ENCODE measurements around the gene PLD6.

PLD6 gene

DNA sequence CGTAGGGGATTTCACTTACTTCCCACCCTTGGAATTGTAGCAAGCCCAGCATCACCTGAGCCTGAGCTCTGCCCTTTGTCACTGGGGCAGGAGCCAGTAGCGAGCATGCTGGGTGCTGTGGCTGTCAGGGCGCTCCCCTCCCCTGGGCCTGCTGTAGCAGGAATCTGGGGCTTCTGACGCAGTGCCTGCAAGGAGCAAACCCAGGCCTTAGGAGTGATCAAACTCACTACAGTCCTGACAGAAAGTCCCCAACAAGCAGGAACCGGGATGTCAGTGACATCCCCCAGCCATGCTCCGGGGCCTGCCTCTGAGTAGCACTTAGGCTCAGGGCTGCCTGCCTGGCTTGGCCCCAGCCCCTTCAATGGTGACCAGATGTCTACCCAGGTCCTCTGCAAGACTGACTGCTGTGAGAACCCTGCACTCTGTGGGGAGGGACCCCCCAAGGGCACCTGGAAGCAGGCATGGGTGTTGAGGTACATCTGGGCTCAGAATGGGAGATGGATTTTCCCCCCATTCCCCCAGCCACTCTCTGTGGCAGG, 23.5 kb downstream of the PLD6 start:
- no peak for TF ChIP-seq POLR2AphosphoS5 (IDR thresholded peaks at IDR 0.05; ENCODE audit: low read depth, low read length)
- TF ChIP-seq FOXP2 (optimal IDR thresholded peaks at IDR 0.05; ENCODE audit: borderline replicate concordance, extremely low read depth, extremely low read length, insufficient read depth), result no peak
- no peak for TF ChIP-seq TAF1 (IDR thresholded peaks at IDR 0.05; ENCODE audit: borderline replicate concordance, insufficient read depth, low read length)
- TF ChIP-seq SIN3A (IDR thresholded peaks at IDR 0.05; ENCODE audit: borderline replicate concordance, insufficient read depth, low read length), result no peak
- TF ChIP-seq, protein P1, sequence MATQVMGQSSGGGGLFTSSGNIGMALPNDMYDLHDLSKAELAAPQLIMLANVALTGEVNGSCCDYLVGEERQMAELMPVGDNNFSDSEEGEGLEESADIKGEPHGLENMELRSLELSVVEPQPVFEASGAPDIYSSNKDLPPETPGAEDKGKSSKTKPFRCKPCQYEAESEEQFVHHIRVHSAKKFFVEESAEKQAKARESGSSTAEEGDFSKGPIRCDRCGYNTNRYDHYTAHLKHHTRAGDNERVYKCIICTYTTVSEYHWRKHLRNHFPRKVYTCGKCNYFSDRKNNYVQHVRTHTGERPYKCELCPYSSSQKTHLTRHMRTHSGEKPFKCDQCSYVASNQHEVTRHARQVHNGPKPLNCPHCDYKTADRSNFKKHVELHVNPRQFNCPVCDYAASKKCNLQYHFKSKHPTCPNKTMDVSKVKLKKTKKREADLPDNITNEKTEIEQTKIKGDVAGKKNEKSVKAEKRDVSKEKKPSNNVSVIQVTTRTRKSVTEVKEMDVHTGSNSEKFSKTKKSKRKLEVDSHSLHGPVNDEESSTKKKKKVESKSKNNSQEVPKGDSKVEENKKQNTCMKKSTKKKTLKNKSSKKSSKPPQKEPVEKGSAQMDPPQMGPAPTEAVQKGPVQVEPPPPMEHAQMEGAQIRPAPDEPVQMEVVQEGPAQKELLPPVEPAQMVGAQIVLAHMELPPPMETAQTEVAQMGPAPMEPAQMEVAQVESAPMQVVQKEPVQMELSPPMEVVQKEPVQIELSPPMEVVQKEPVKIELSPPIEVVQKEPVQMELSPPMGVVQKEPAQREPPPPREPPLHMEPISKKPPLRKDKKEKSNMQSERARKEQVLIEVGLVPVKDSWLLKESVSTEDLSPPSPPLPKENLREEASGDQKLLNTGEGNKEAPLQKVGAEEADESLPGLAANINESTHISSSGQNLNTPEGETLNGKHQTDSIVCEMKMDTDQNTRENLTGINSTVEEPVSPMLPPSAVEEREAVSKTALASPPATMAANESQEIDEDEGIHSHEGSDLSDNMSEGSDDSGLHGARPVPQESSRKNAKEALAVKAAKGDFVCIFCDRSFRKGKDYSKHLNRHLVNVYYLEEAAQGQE (IDR thresholded peaks at IDR 0.05; ENCODE audit: insufficient read depth in 1 of 2, low read depth in 2 of 2, low read length in 2 of 2), result no peak

DNA sequence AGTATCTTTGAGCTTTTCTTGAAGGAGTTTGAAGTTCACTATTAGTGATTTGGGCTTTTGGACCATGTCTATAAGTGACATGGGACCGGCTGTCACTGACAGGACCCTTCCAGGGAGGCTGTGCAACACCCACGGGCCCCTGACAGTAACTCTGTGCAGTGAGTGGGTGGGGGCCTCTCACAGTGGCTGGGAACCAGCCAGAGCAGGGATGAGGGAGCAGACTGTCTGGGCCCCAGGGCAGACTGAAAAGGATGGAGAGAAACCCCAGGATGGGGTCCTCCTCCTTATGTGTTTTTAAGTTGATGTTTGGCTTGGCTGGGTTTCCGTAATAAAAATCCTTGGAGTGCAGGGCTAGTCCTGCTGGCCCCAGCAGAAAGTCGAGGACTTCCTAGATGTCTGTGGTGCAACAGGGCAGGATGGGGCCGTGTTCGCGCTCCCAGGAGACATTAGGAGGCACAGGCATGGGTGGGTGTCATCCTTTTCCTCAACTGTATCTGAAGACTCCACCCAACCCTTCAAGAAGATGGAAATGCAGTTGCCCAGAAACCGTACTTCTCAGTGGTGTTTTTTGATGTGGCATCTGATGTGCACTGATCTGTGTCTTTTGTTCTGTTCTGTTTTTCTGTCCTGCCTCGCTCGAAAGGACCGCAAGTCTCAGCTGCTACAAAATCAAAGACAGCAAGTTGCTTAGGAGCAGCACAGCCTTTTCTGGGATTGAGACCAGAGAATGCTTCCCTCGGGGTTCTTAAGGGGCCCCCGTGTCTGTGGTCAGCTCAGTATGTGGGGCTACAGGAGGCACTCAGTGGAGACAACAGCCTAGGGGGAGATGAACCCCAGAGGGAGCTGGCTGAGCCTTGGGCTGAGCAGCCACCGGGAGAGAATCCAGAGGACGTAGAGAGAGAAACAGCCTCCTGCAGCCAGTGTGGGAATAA, 24.2 kb downstream of the PLD6 start:
- TF ChIP-seq POLR2AphosphoS5 (IDR thresholded peaks at IDR 0.05; ENCODE audit: low read depth, low read length) (no peak), FOXP2 (optimal IDR thresholded peaks at IDR 0.05; ENCODE audit: borderline replicate concordance, extremely low read depth, extremely low read length, insufficient read depth) (no peak), SIN3A (IDR thresholded peaks at IDR 0.05; ENCODE audit: borderline replicate concordance, insufficient read depth, low read length) (no peak), TAF1 (IDR thresholded peaks at IDR 0.05; ENCODE audit: borderline replicate concordance, insufficient read depth, low read length) (no peak)
- TF ChIP-seq, protein P1 (IDR thresholded peaks at IDR 0.05; ENCODE audit: insufficient read depth in 1 of 2, low read depth in 2 of 2, low read length in 2 of 2), result no peak

DNA sequence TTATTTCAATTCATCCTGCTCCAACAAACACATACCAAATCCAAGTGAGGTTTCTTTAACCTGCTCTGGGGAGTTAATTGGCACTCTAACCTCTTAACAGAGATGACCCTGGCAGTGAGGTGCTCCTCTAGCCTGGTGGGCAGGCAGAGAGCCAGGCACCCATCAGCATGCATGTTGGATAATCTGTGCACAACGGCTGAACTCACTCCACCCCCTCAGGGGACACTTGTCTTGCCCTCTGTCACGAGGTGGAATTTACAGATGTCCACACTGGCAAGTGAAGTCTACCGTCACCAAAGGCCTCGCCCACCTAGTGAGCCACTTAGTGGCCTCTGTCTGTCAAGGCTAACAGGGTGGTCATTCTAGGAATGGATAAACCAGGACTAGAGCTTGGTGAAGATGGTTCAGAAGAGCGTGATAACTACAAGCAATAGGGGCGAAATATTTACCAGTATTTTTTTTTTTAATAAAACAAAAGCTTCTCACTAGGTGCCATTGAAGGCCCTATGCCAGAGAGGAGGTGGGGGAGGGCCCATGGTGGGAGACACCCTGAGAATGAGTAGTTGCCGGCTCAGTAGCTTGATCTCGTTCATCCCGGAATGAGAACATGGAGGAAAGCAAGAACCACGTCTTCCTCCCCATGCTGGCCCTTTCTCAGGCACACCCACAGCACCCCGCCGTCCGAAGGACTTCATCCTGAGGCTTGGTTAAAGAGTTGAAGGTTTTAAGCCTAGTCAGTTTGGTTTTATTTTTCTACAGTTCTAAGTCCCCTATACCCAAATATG, 25.2 kb downstream of the PLD6 start:
- TF ChIP-seq POLR2AphosphoS5 (IDR thresholded peaks at IDR 0.05; ENCODE audit: low read depth, low read length) (no peak), TAF1 (IDR thresholded peaks at IDR 0.05; ENCODE audit: borderline replicate concordance, insufficient read depth, low read length) (no peak), FOXP2 (optimal IDR thresholded peaks at IDR 0.05; ENCODE audit: borderline replicate concordance, extremely low read depth, extremely low read length, insufficient read depth) (no peak), SIN3A (IDR thresholded peaks at IDR 0.05; ENCODE audit: borderline replicate concordance, insufficient read depth, low read length) (no peak)
- TF ChIP-seq, protein P1 (IDR thresholded peaks at IDR 0.05; ENCODE audit: insufficient read depth in 1 of 2, low read depth in 2 of 2, low read length in 2 of 2), result no peak

DNA sequence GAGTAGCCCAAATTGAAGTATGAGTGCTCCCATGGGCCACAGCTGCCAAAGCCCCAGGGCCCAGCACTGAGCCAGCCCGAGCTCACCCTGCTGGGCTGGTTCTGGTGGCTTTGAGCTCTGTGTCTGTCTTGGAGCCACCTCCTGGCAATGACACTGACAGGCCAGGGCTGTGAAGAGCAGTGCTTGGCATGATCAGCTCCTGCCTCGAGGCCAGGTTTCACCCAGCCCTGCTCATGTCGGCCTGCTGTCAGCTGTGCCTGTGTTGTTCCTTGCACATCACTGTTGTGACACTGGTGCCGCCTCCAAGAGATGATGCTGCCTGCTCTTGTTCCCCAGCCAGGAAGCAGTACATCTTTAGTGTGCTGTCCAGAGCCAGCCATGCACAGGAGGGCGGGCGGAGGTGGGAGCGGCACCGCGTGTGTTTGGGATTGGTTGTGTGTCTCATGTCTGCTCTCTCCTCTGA, 26.0 kb downstream of the PLD6 start:
- TF ChIP-seq POLR2AphosphoS5 (IDR thresholded peaks at IDR 0.05; ENCODE audit: low read depth, low read length) (no peak), TAF1 (IDR thresholded peaks at IDR 0.05; ENCODE audit: borderline replicate concordance, insufficient read depth, low read length) (no peak), FOXP2 (optimal IDR thresholded peaks at IDR 0.05; ENCODE audit: borderline replicate concordance, extremely low read depth, extremely low read length, insufficient read depth) (no peak), SIN3A (IDR thresholded peaks at IDR 0.05; ENCODE audit: borderline replicate concordance, insufficient read depth, low read length) (no peak)
- TF ChIP-seq, protein P1 (IDR thresholded peaks at IDR 0.05; ENCODE audit: insufficient read depth in 1 of 2, low read depth in 2 of 2, low read length in 2 of 2), result no peak
